ENCODE results near the gene DPP9.

GRCh38 chr19:4712771-4713170 lies 10.9 kb downstream of the DPP9 start:
- TF ChIP-seq, protein P1, sequence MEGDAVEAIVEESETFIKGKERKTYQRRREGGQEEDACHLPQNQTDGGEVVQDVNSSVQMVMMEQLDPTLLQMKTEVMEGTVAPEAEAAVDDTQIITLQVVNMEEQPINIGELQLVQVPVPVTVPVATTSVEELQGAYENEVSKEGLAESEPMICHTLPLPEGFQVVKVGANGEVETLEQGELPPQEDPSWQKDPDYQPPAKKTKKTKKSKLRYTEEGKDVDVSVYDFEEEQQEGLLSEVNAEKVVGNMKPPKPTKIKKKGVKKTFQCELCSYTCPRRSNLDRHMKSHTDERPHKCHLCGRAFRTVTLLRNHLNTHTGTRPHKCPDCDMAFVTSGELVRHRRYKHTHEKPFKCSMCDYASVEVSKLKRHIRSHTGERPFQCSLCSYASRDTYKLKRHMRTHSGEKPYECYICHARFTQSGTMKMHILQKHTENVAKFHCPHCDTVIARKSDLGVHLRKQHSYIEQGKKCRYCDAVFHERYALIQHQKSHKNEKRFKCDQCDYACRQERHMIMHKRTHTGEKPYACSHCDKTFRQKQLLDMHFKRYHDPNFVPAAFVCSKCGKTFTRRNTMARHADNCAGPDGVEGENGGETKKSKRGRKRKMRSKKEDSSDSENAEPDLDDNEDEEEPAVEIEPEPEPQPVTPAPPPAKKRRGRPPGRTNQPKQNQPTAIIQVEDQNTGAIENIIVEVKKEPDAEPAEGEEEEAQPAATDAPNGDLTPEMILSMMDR (conservative IDR thresholded peaks at IDR 0.05; ENCODE audit: low read length), result no peak
- no peak for TF ChIP-seq EZH2phosphoT487 (IDR thresholded peaks at IDR 0.05; ENCODE audit: borderline replicate concordance, low read depth, low read length)

Data from OCI-LY7 (cell line).